Activated CD8-positive, alpha-beta memory T cell treated with anti-CD3 and anti-CD28 coated beads for 48 hours (primary cell): Measurements from ENCODE around the gene PTPN3.

Experiments used
- DNase-seq, 3 experiments: peaks; one replicate each; pipeline ENCODE4 v3.0.0-alpha.2; 2020; ENCODE audit warnings: low read depth in 2 of 3, low spot score in 2 of 3

PTPN3 gene

GRCh38 chr9:109454041-109454440, 44.1 kb downstream of the PTPN3 start:
- DNase-seq, result no peak

GRCh38 chr9:109453210-109453842, 44.8 kb downstream of the PTPN3 start:
- no peak for DNase-seq

GRCh38 chr9:109452761-109453160, 45.3 kb downstream of the PTPN3 start:
- DNase-seq, result no peak

- DNase-seq, result no peak
Observed at GRCh38 chr9:109451311-109452025, 46.6 kb downstream of the PTPN3 start.

- DNase-seq, result no peak
Observed at GRCh38 chr9:109450346-109450745, 47.8 kb downstream of the PTPN3 start.

- no peak for DNase-seq
Observed at GRCh38 chr9:109449036-109449798, 48.9 kb downstream of the PTPN3 start.

- no peak for DNase-seq
Observed at GRCh38 chr9:109448223-109448622, 49.9 kb downstream of the PTPN3 start.

GRCh38 chr9:109447329-109448076, 50.6 kb downstream of the PTPN3 start:
- DNase-seq, result peak in 1 of 3 experiments; percentile 7

- DNase-seq, result no peak
Observed at GRCh38 chr9:109444771-109445320, 53.3 kb downstream of the PTPN3 start.

GRCh38 chr9:109442716-109443115, 55.4 kb downstream of the PTPN3 start:
- DNase-seq, result no peak

- DNase-seq, result no peak
Observed at GRCh38 chr9:109441296-109441695, 56.8 kb downstream of the PTPN3 start.

- peak in 1 of 3 experiments; percentile 31 for DNase-seq
Observed at GRCh38 chr9:109440797-109441287, 57.3 kb downstream of the PTPN3 start.

GRCh38 chr9:109440117-109440515, 58.0 kb downstream of the PTPN3 start:
- DNase-seq, result no peak

GRCh38 chr9:109439378-109440116, 58.6 kb downstream of the PTPN3 start:
- DNase-seq, result no peak

- DNase-seq, result no peak
Observed at GRCh38 chr9:109437286-109437685, 60.8 kb downstream of the PTPN3 start.

GRCh38 chr9:109436071-109436470, 62.0 kb downstream of the PTPN3 start:
- DNase-seq, result no peak

- DNase-seq, result no peak
Observed at GRCh38 chr9:109433476-109433875, 64.6 kb downstream of the PTPN3 start.

- DNase-seq, result no peak
Observed at GRCh38 chr9:109430231-109430630, 67.9 kb downstream of the PTPN3 start.

GRCh38 chr9:109428854-109429253, 69.3 kb downstream of the PTPN3 start:
- no peak for DNase-seq

- DNase-seq, result no peak
Observed at GRCh38 chr9:109427886-109428285, 70.2 kb downstream of the PTPN3 start.
